Spleen (tissue), 11 donors: ENCODE results near the gene PLCB1. TPM values are rescaled to one million over a fixed set of nuclear protein-coding genes. Genes with fewer than 3 reads are reported as not detected.

Source experiments
- DNase-seq: peaks from one replicate; pipeline ENCODE4 v3.0.0-alpha.2; 2020
- H3K27ac ChIP-seq, 8 donors: fragments of 200-600 bp; sonication (generic) in 7 of 8; 1 replicate in 4 of 8; 2 replicates in 4 of 8; pipeline versions ENCODE4 v1.5.0 to v1.8.0; 2016 to 2021; ENCODE audit warnings: inconsistent platforms in 4 of 8, mild to moderate bottlenecking in 4 of 8, moderate library complexity in 1 of 8
- H3K27me3 ChIP-seq, 7 donors: fragments of 200-600 bp; sonication (generic) in 6 of 7; replicated peaks in 1 of 7; 1 replicate in 4 of 7; 2 replicates in 3 of 7; pipeline versions ENCODE4 v1.5.0 to v1.8.0; 2016 to 2021; ENCODE audit warnings: inconsistent platforms in 3 of 7, mild to moderate bottlenecking in 1 of 7
- H3K36me3 ChIP-seq, 6 donors: fragments of 200-600 bp; sonication (generic) in 5 of 6; 1 replicate in 4 of 6; 2 replicates in 2 of 6; pipeline versions ENCODE4 v1.5.0 to v1.8.0; 2016 to 2021; ENCODE audit warnings: inconsistent platforms in 2 of 6
- H3K4me1 ChIP-seq, 6 donors: fragments of 200-600 bp; sonication (generic) in 5 of 6; 1 replicate in 3 of 6; 2 replicates in 3 of 6; pipeline versions ENCODE4 v1.5.0 to v1.8.0; 2016 to 2021; ENCODE audit warnings: inconsistent platforms in 3 of 6
- H3K4me3 ChIP-seq, 8 donors: fragments of 200-600 bp; sonication (generic) in 7 of 8; 1 replicate in 4 of 8; 2 replicates in 4 of 8; pipeline versions ENCODE4 v1.5.0 to v1.8.0; 2016 to 2021; ENCODE audit warnings: inconsistent platforms in 4 of 8, mild to moderate bottlenecking in 4 of 8, moderate library complexity in 2 of 8
- H3K9me3 ChIP-seq, 8 donors: fragments of 200-600 bp; sonication (generic) in 7 of 8; 1 replicate in 4 of 8; 2 replicates in 4 of 8; pipeline versions ENCODE4 v1.5.0 to v1.8.0; 2016 to 2021; ENCODE audit warnings: inconsistent platforms in 4 of 8
- CTCF ChIP-seq, 11 experiments: fragments of 200-600 bp in 7 of 11; fragments of 450-650 bp in 4 of 11; sonication (generic) in 4 of 11; IDR thresholded peaks in 8 of 11; conservative IDR thresholded peaks in 3 of 11; 1 replicate in 7 of 11; 2 replicates in 4 of 11; pipeline versions ENCODE4 v1.4.0 to v1.8.0; 2016 to 2021; ENCODE audit warnings: antibody characterized with exemption in 11 of 11, inconsistent platforms in 4 of 11, mild to moderate bottlenecking in 1 of 11
- POLR2A ChIP-seq, 3 donors: fragments of 450-650 bp; IDR thresholded peaks; one replicate each; pipeline ENCODE4 v1.5.1; 2017; ENCODE audit warnings: antibody characterized with exemption in 3 of 3, mild to moderate bottlenecking in 1 of 3
- POLR2AphosphoS5 ChIP-seq, 3 donors: sonication (generic); formaldehyde crosslinking; IDR thresholded peaks; one replicate each; pipeline ENCODE4 v1.5.1; 2017; ENCODE audit warnings: antibody characterized with exemption in 3 of 3
- WGBS, 5 donors: extraction: QIAGEN DNeasy Blood & Tissue Kit in 3 of 5; methylation state at CpG; one replicate each; pipeline versions ENCODE4 v1.1.5 to v1.1.7; 2013 to 2018; 5-methylcytosine and 5-hydroxymethylcytosine counted together
- intact Hi-C: fragments of 100-400 bp; cut with DNase I; formaldehyde crosslinking; loops from one replicate; pipeline ENCODE4 v1.15.0; 2023; ENCODE audit warnings: low total_unique reads
- polyA plus RNA-seq, 3 donors: library from polyadenylated mRNA; stranded (reverse); fragments of 200-250 nt; gene quantifications; one replicate each; pipeline ENCODE4 v1.2.1, GENCODE V29; 2013
- total RNA-seq, 7 donors: library from RNA; depleted of rRNA in 3 of 7; stranded (reverse); fragments of >200 nt in 3 of 7; fragmentation: NEBNext Ultra II Directional in 4 of 7; extraction: Animal tissue kit (Norgen Biotek cat#: 25700) in 4 of 7; gene quantifications; one replicate each; pipeline versions ENCODE4 v1.1.0 to v1.2.1, GENCODE V29; 2016 to 2021
- donor health status: healthy with polysubstance abuse.
- donor health status: DM: no; HTN: no; CAD: no; lungs with moderate emphysema.
- donor health status: DM: no; HTN: no; CAD: no.
- donor health status: Bipolar disorder and iron deficiency.
- donor health status: healthy.
- donor health status: DM: no; HTN: no; CAD: no.
- donor health status: DM: yes; HTN: yes; CAD: no.

PLCB1 gene
- total and polyA plus RNA-seq, 10 donors = 1.0 to 33.7 (median 16.2) TPM

DNA sequence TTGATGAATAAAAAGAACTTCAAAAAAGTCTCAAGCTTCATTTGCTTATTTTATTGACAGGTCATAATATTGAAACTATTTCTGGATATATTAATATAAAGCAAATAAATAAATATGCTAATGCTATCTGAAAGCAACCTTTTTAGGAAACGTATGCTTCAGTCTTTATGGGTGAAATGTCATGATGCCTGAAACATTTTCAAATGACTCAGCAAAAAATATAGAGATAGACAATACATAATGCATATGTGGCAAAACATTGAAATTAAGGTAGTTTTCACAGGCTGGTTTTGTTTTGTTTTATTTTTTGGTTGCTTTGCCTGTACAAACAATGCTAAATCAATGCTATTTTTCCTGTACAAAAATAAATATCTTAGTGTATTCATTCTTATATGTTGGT lies 742.4 kb downstream of the PLCB1 start:
- H3K9me3 ChIP-seq = no peaks in the 10 kb centered on the region
- H3K27ac ChIP-seq = no peak overlapping the region
- intact Hi-C loops = no loop called here
- WGBS, 5 donors = 64 to 79% (median 68%) methylated on average over 1 of the region's 1 CpG
- H3K36me3 ChIP-seq = no peaks in the 10 kb centered on the region
- no peaks in the 10 kb centered on the region for H3K4me1 ChIP-seq
- DNase-seq = no peak
- H3K4me3 ChIP-seq = no peak overlapping the region
- H3K27me3 ChIP-seq = no peaks in the 10 kb centered on the region
- TF ChIP-seq CTCF (IDR thresholded peaks at IDR 0.05 in 8 of 11, conservative IDR thresholded peaks at IDR 0.05 in 3 of 11) (no peak), POLR2A (IDR thresholded peaks at IDR 0.05) (no peak), POLR2AphosphoS5 (IDR thresholded peaks at IDR 0.05) (no peak)

GRCh38 chr20:8875586-8875985 lies 743.5 kb downstream of the PLCB1 start:
- H3K4me3 ChIP-seq = no peak overlapping the region
- H3K9me3 ChIP-seq = no peaks in the 10 kb centered on the region
- no peak for DNase-seq
- intact Hi-C loops = no loop called here
- no peak overlapping the region for H3K27ac ChIP-seq
- no peaks in the 10 kb centered on the region for H3K4me1 ChIP-seq
- TF ChIP-seq CTCF (IDR thresholded peaks at IDR 0.05 in 8 of 11, conservative IDR thresholded peaks at IDR 0.05 in 3 of 11) (no peak), POLR2AphosphoS5 (IDR thresholded peaks at IDR 0.05) (no peak), POLR2A (IDR thresholded peaks at IDR 0.05) (no peak)
- H3K36me3 ChIP-seq = no peaks in the 10 kb centered on the region
- no peaks in the 10 kb centered on the region for H3K27me3 ChIP-seq

DNA sequence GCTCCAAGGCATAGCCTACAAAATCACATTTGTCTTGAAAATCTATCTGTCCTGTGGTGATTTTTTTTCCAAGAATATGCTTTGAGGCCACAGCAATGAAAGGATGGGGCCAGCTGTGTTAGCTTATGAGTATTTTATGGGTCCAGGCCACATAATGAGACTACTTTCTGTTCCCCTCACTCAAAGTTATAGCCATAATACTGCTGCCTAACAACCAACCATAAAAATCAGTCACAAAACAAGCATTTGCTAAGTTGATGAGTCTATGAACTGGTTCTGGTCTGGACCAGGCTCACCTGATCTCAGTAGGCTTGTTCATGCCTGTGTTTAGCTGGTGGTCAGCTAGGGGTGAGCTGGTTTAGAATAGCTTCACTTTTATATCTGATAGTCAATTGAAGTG lies 744.3 kb downstream of the PLCB1 start:
- Histone ChIP-seq H3K4me1 (no peaks in the 10 kb centered on the region), H3K9me3 (no peaks in the 10 kb centered on the region), H3K36me3 (no peaks in the 10 kb centered on the region), H3K27me3 (no peaks in the 10 kb centered on the region), H3K4me3 (no peak overlapping the region), H3K27ac (no peak overlapping the region)
- intact Hi-C loops = no loop called here
- TF ChIP-seq CTCF (IDR thresholded peaks at IDR 0.05 in 8 of 11, conservative IDR thresholded peaks at IDR 0.05 in 3 of 11) (no peak), POLR2A (IDR thresholded peaks at IDR 0.05) (no peak), POLR2AphosphoS5 (IDR thresholded peaks at IDR 0.05) (no peak)
- no peak for DNase-seq

DNA sequence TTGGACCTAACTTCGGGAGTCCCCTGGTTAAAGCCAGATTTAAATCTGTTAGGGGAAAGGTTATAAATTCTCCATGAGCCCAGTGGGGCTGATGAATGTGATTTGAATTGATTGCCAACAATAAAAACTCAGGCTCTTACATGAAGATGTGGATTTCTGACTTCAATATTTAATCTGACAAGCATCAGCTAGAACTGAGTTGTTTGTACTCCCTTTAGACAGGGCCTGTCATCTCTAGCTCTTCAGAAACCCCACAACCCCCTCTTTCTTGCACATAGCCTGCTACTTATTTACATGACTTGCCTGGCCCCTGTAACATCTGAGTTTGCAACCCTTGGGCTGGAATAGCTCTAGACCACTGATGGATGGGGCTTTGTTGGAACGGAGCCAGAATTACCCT lies 745.2 kb downstream of the PLCB1 start:
- no peaks in the 10 kb centered on the region for H3K9me3 ChIP-seq
- intact Hi-C loops = no loop called here
- DNase-seq = no peak
- TF ChIP-seq CTCF (IDR thresholded peaks at IDR 0.05 in 8 of 11, conservative IDR thresholded peaks at IDR 0.05 in 3 of 11) (no peak), POLR2AphosphoS5 (IDR thresholded peaks at IDR 0.05) (no peak), POLR2A (IDR thresholded peaks at IDR 0.05) (no peak)
- no peak overlapping the region for H3K4me3 ChIP-seq
- H3K27me3 ChIP-seq = no peaks in the 10 kb centered on the region
- no peak overlapping the region for H3K27ac ChIP-seq
- peaks cover 0 to 8% (median 0%) of the 10 kb centered on the region in 6 donors for H3K36me3 ChIP-seq
- H3K4me1 ChIP-seq = no peaks in the 10 kb centered on the region
- 84 to 96% (median 92%) methylated on average over 2 of the region's 2 CpGs for WGBS, 5 donors
